Right lobe of liver (tissue), 6 donors: Measurements from ENCODE around the gene HDAC9. TPM values are rescaled to one million over a fixed set of nuclear protein-coding genes. Genes with fewer than 3 reads are reported as not detected.

Source experiments
- ATAC-seq, 4 donors: fragments of 200-7000 bp; cut with Tn5 transposase; one replicate each; pipeline ENCODE4 v1.9.1; 2020; ENCODE audit warnings: mild to moderate bottlenecking in 4 of 4, moderate library complexity in 4 of 4
- DNase-seq, 3 donors: peaks; one replicate each; pipeline ENCODE4 v3.0.0-alpha.2; 2020
- H3K27ac ChIP-seq, 3 donors: fragments of 200-600 bp; one replicate each; pipeline ENCODE4 v1.8.0; 2022
- H3K27me3 ChIP-seq, 2 donors: fragments of 200-600 bp; one replicate each; pipeline ENCODE4 v1.8.0; 2022
- H3K36me3 ChIP-seq, 4 donors: fragments of 200-600 bp; sonication (generic) in 1 of 4; one replicate each; pipeline versions ENCODE4 v1.5.1 to v1.8.0; 2017 to 2022; ENCODE audit warnings: control low read depth in 1 of 4
- H3K4me1 ChIP-seq, 4 donors: fragments of 200-600 bp; sonication (generic) in 1 of 4; one replicate each; pipeline versions ENCODE4 v1.5.1 to v1.8.0; 2017 to 2022; ENCODE audit warnings: control low read depth in 1 of 4
- H3K4me3 ChIP-seq, 3 donors: fragments of 200-600 bp; one replicate each; pipeline ENCODE4 v1.8.0; 2022
- H3K9me3 ChIP-seq, 4 donors: fragments of 200-600 bp; sonication (generic) in 1 of 4; one replicate each; pipeline versions ENCODE4 v1.5.1 to v1.8.0; 2017 to 2022; ENCODE audit warnings: control low read depth in 1 of 4
- POLR2A ChIP-seq: fragments of 450-650 bp; IDR thresholded peaks from one replicate; pipeline ENCODE4 v1.6.1; 2017; ENCODE audit warnings: antibody characterized with exemption, mild to moderate bottlenecking
- WGBS: methylation state at CpG from one replicate; pipeline ENCODE4 v1.1.6; 2018; ENCODE audit warnings: low coverage, low lambda C conversion rate; ENCODE audit not compliant: insufficient coverage; ENCODE audit errors: missing lambda C conversion rate; 5-methylcytosine and 5-hydroxymethylcytosine counted together
- intact Hi-C, 2 donors: fragments of 100-400 bp; cut with DNase I; formaldehyde crosslinking; loops; one replicate each; pipeline versions ENCODE4 v1.11.2 to v1.14.1; 2022
- total RNA-seq, 6 experiments: library from RNA; depleted of rRNA in 2 of 6; stranded (reverse); fragments of >200 nt in 2 of 6; fragmentation: NEBNext Ultra II Directional in 3 of 6; extraction: Animal tissue kit (Norgen Biotek cat#: 25700) in 3 of 6; gene quantifications; one replicate each; pipeline versions ENCODE4 v1.1.0 to v1.2.4, GENCODE V29; 2016 to 2023
- TF ChIP-seq, protein P1 (sequence below), 4 donors: fragments of 200-600 bp in 3 of 4; fragments of 450-650 bp in 1 of 4; IDR thresholded peaks; one replicate each; pipeline versions ENCODE4 v1.5.1 to v1.8.0; 2016 to 2022; ENCODE audit warnings: antibody characterized with exemption in 4 of 4, mild to moderate bottlenecking in 2 of 4
- donor health status: DM: no; HTN: yes; CAD: no.
- donor health status: DM: no; HTN: no; CAD: no.
- donor health status: DM: no; HTN: no; CAD: no.
- donor health status: DM: no; HTN: yes; CAD: no.
- donor health status: DM: no; HTN: yes; CAD: no.

The HDAC9 gene
- total RNA-seq, 6 experiments from 2014 or later = 1.0 to 4.1 (median 2.5) TPM

DNA sequence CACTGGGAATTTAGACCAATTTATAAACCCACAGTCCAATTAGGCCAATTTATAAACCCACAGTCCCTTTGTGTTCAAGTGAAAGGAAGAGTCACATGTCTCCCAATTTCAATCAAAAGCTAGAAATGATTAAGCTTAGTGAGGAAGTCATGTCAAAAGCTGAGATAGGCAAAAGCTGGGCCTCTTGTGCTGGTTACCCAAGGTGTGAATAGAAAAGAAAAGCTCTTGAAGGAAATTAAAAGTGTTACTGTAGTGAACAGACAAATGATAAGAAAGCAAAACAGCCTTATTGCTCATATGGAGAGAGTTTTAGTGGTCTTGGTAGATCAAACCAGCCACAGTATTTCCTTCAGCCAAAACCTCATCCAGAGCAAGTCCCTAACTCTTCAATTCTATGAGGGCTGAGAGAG lies 245.0 kb downstream of the HDAC9 start:
- Histone ChIP-seq H3K27ac (no peak overlapping the region), H3K36me3 (no peaks in the 10 kb centered on the region), H3K4me3 (no peak overlapping the region), H3K9me3 (no peaks in the 10 kb centered on the region), H3K27me3 (no peaks in the 10 kb centered on the region), H3K4me1 (no peaks in the 10 kb centered on the region)
- TF ChIP-seq POLR2A = no peak
- TF ChIP-seq, protein P1, sequence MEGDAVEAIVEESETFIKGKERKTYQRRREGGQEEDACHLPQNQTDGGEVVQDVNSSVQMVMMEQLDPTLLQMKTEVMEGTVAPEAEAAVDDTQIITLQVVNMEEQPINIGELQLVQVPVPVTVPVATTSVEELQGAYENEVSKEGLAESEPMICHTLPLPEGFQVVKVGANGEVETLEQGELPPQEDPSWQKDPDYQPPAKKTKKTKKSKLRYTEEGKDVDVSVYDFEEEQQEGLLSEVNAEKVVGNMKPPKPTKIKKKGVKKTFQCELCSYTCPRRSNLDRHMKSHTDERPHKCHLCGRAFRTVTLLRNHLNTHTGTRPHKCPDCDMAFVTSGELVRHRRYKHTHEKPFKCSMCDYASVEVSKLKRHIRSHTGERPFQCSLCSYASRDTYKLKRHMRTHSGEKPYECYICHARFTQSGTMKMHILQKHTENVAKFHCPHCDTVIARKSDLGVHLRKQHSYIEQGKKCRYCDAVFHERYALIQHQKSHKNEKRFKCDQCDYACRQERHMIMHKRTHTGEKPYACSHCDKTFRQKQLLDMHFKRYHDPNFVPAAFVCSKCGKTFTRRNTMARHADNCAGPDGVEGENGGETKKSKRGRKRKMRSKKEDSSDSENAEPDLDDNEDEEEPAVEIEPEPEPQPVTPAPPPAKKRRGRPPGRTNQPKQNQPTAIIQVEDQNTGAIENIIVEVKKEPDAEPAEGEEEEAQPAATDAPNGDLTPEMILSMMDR (IDR thresholded peaks at IDR 0.05) = no peak
- DNase-seq = no peak
- intact Hi-C loops = no loop called here
- no peak for ATAC-seq

DNA sequence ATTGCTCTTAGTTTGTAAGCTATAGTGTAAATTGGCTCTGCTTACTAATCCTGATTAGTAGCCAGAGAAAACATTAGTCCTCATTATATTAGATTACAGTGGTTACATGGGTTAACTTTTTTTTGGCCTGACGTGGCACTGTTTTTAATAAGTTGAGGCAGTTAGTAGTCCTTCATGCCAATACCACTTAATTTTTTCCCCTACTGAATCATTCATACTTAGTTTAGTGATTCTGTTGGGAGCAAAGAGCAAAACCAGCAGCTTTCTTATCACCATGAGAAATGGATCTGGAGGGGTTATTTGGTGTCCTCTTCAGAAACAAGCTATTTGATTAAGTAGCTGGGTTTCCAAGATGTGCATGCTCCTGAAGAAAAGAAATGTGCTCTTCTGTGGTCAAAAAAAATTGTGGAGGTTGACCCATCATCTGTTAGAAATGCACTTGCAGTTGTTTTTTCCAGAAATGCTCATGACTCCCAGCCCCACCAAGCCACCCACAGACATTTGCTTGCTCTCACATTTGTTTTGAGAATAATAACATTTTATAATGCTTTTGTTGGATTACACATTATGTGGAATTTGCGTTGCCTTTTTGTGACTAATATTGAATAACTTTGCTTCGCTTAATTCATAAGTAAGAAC lies 258.5 kb downstream of the HDAC9 start:
- no peak for ATAC-seq
- Histone ChIP-seq H3K36me3 (no peaks in the 10 kb centered on the region), H3K4me1 (no peaks in the 10 kb centered on the region), H3K4me3 (no peak overlapping the region), H3K27ac (no peak overlapping the region), H3K27me3 (no peaks in the 10 kb centered on the region), H3K9me3 (no peaks in the 10 kb centered on the region)
- 43% methylated on average over 3 of the region's 3 CpGs for WGBS
- intact Hi-C loops = no loop called here
- no peak for TF ChIP-seq POLR2A
- TF ChIP-seq, protein P1 (IDR thresholded peaks at IDR 0.05) = no peak
- DNase-seq = no peak

DNA sequence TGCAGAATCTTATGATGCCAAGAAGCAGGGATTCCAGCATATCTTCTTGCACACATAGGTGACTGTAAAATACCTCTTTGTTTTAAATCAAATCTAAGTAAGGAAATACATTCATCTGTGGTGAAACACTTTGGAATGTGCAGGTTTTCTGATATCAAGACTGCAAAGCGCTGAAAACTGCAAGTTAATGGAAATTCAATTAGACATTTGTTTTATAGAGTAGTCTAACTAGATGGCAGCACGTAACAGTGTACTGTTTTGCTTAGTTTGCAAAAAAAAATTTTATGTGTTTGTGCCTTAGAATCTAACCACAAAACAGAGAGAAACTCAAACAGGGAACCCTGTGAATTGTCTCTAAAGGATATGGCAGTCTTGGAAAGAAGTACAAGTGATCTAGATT lies 259.2 kb downstream of the HDAC9 start:
- DNase-seq (no peak), ATAC-seq (no peak)
- WGBS = 21% methylated on average over 2 of the region's 2 CpGs

DNA sequence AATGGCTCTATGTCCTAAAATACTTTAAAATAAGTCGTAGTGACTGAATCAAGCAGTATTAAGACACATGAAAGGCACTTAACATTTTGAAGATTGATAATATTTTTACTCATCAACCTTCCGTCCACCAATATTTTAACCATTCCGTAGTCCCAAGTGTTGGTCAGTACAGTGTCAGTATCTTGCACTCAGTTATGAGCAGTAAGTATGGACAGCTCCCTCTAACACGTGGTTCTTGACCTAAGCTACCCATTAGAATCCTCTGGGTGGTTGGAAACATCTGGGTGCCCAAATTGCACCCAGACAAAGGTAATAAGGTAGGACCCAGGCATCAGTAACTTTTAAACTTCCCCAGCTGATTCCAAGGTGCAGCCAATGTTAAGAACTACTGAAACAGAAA lies 260.2 kb downstream of the HDAC9 start:
- no peak for TF ChIP-seq POLR2A
- TF ChIP-seq, protein P1 (IDR thresholded peaks at IDR 0.05) = no peak
- H3K27me3 ChIP-seq = no peaks in the 10 kb centered on the region
- no peak for ATAC-seq
- no peak overlapping the region for H3K4me3 ChIP-seq
- no peaks in the 10 kb centered on the region for H3K9me3 ChIP-seq
- no peak overlapping the region for H3K27ac ChIP-seq
- intact Hi-C loops = no loop called here
- no peaks in the 10 kb centered on the region for H3K4me1 ChIP-seq
- DNase-seq = no peak
- no peaks in the 10 kb centered on the region for H3K36me3 ChIP-seq
- 59% methylated on average over 4 of the region's 4 CpGs for WGBS

More for the DNA sequence above, 259.2 kb downstream of the HDAC9 start:
- no peak overlapping the region for H3K27ac ChIP-seq
- H3K9me3 ChIP-seq = no peaks in the 10 kb centered on the region
- TF ChIP-seq, protein P1 (IDR thresholded peaks at IDR 0.05) = no peak
- no peak for TF ChIP-seq POLR2A
- H3K36me3 ChIP-seq = no peaks in the 10 kb centered on the region
- H3K4me1 ChIP-seq = no peaks in the 10 kb centered on the region
- no peak overlapping the region for H3K4me3 ChIP-seq
- intact Hi-C loops = no loop called here
- H3K27me3 ChIP-seq = no peaks in the 10 kb centered on the region
